HL-60/S4 treated with retinoic acid at 250 ng/mL for 4 days and 3 days (cell line): ENCODE data around the gene LYPD5.
"Not testable (repeated sequence)": the region's sequence is repeated elsewhere in the genome, so short reads cannot be mapped to it uniquely, and the experiment has no call there.

Source experiments
- in situ Hi-C: fragments of 300-500 bp; cut with MboI; formaldehyde crosslinking; loops from 2 replicates; pipeline ENCODE4 v1.7.0; 2022; ENCODE audit warnings: low sequenced_read_pairs

Gene LYPD5

DNA sequence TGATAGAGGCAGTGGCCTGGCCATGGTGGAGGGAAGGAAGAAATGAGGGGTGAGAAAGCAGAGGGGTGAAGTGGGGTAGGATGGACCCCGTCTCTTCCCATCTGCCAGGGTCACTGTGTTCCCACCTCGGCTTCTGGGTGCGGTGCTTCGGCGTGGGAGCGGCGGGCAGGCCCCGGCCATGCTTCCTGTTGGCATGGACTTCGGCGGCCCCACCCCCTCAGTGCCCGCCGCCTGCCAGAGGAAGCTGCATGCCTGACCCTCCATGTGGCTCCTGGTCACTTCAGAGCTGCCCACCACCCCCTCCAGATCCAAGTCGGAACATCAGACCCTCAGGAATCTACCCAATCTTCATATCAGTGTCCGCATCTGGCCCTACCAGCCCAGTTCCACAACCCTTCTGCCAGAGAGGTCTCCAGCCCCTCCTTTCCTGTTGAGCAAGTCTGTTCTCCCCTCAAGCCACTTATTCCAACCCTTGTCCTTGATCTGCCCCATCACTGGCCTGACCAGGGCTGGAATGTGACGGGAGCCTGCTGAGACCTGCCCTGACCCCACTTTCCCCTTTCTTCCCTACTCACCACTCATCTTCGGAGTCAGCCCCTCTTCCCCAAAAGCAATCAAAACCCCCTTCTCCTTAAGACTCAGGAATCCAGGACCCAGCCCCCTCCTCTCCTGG lies 23.0 kb downstream of the LYPD5 start:
- in situ Hi-C loops, result no loop called here

DNA sequence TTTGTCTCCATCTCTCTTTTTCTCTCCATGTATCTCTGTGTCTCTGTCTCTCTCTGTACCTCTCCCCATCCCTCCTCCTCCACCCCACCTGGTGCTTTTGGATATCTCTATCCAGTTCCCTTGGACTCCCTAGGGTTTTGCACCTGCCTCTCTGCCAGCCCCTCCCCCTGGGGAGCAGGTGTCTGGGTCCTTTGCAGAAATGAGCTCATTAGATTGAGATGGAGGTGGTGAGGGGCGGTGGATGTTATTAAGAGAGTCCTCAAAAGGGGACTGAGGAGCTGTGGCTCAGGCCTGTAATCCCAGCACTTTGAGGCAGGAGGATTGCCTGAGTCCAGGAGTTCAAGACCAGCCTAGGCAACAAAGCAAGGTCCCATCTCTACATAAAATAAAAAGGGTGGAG lies 23.6 kb downstream of the LYPD5 start:
- in situ Hi-C loops, result no loop called here

DNA sequence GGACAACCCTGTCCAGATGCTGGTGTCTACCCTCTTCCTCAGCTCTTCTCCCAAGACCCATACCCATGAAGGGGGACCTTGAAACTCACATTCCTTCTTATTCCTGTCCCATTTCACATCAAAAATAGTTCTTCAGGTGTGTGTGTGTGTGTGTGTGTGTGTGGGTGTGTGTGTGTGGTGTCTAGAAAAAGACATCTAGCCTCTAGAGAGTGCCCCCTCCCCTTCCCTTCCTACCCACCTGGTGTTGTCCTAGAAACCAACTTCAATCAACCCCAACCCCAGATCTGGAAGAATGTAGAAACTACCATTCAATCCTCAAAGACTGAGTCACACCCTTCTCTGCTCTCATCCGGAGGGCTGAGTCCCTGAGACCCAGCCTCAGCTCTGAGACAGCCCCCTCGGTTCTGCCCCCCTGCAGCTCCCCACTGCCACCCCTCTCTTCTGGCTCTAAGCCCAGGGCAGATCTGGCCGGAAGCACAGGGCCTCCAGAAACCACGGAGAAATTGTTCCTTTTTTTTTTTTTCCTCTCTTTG lies 25.0 kb downstream of the LYPD5 start:
- in situ Hi-C loops, result no loop called here

DNA sequence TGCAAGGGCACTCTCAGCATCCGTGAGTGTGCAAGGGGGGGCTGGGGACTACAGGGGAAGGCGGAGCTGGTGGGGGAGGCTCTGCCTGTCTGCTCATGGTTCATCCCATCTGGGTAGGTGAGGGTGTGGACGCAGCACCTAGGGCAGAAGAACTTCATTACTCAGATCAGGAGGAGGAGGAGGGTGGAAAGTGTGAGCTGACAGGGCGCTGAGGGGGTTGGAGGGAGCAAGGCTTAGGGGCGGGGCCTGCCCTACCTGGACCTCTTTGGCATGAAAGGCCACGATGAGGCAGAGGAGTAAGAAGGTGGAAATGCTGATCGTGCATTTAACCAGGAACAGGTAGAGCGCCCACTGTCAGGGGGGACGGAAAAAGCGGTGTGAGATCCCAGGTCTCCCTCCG lies 26.0 kb downstream of the LYPD5 start:
- in situ Hi-C loops, result no loop called here

DNA sequence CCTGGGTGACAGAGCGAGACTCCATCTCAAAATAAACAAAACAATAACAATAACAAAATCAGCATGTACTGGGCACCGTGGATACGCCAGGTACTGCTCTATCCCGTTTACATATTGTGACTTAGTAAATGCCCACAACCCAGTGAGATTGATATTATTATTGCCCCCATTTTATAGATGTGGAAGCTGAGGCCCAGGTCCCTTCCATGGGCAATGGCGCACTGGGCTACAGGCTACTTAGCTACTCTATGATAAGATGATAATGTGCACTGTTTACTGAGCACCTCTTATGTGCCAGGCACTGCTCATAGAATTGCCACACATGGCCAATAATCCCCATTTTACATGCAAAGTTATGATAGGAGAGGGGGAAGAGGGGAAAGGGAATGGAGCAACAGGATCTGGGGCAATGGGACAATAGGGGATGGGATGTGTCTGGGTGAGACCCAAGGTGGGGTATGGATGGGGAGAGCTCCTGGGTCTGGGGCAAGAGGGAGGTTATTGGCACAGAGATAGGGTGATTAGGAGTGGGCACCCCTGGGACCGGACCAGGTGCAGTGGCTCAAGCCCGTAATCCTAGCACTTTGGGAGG lies 26.9 kb downstream of the LYPD5 start:
- in situ Hi-C loops, result no loop called here

DNA sequence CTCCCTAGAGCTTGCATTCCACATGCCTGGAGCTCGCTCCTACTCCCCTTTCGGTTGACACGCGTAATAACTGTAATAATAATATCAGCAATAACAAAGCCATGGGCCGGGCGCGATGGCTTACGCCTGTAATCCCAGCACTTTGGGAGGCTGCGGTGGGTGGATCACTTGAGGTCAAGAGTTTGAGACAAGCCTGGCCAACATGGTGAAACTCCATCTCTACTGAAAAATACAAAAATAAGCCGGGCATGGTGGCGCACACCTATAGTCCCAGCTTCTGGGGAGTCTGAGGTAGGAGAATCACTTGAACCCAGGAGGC lies 27.3 kb downstream of the LYPD5 start:
- in situ Hi-C loops, result not testable (repeated sequence)

DNA sequence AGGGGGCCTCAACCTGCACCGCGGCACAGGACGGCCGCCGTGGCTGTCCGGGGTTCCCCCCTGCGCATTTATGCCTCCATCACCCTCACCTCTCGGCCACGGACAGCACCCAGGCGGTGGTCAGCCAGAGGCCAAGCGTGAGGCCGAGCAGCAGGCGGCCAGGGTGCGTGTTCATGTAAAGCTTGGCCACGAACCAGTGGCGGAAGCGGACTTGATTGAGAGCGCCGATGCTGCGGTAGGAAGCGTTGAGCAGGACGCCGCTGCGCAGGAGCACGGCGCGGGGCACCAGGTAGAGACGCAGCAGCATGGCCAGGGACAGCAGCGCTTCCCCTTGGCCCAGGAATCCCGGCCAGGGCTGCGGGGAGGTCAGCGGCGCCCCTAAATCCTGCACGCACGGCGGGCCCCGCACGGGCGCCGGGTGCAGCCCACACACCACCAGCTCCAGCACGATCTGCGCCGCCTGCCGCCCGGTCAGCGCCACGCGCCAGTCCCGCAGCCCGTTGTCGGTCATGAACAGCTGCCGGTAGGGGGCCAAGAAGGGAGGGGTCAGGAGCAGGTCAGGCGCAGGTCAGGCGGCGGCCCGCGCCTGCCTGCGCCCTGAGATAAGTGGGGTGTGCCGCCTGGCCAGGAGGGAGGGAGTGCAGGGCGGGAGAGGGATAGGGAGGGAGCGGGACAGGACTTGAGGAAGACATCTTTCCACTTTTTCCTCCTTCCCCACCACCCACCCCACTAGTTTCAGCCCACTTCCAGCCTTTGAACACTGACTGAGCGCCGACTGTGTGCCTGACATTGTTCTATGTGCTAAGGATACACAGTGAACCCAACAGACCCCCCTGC lies 27.9 kb downstream of the LYPD5 start:
- in situ Hi-C loops, result no loop called here

DNA sequence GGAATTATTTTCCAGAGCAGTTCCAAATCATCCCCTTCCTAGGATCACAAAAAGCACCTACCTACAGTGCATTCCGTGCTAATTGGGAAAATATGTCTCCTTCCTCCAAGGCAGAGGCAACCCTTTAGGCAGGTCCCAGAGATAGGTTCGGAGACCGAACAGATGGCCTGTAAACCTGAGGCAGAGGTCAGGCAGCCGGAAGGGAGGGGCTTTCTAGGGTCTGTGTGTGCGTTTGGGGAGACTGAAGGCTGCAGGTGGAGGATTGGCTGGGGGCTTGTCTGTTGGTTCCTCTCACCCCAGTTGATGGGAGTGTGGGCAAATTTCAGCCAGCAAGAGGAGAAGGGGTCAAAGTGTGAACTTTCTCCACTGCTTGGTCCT lies 28.5 kb downstream of the LYPD5 start:
- in situ Hi-C loops, result no loop called here

DNA sequence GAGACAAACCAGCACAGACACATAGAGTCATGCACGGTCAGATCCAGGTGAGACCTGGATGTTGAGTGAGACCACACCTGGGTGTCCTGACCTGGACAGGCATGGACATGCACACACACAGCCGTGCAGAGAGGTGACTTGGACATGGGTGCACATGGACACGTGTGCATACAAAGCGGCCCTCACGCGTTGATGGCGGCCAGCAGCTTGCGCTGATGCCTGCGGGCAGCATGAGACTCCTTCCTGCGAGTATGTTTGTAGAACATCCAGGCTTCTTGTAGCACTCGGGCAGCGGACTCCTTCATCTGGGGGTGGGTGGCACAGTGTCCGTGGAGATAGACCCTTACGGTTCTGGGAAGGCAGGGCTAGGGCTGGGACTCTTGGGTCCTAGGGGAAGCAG lies 33.0 kb downstream of the LYPD5 start:
- in situ Hi-C loops, result no loop called here

DNA sequence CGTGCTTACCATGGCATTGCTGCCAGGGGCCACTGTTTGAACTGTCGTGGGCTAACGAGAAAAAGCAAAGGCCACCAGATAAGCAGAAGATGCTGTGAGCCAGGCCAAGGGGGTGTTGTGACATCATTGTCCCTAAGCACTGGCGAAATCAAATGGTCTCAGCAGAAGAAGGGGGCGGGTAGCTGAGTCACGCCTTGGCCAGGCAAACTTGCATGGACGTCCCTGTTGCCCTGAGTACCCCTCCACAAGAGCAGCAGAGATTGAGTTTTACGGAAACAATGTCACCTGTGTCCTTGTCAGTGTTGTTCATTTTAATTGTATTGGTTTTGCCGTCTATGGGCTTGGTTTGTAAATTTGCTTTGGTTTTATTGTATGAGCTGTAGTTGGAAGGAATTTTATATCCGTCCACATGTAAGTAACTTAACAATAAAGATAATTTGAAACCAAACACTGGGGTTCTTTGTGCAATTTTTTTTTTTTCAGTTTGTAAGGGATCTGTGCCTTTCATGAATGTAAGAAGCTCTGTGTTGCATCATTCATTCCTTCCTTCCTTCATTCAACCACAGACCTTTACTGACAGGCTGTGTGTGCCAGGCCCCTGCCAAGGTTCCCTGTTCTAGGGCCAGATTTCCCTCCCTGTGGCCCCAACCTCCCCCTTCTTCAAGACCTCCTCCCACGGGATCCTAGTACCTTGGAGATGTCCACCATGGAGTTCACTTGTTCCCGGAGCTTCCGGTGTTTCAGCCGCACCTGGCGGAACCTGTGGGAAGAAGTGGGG lies 33.8 kb downstream of the LYPD5 start:
- in situ Hi-C loops, result no loop called here

DNA sequence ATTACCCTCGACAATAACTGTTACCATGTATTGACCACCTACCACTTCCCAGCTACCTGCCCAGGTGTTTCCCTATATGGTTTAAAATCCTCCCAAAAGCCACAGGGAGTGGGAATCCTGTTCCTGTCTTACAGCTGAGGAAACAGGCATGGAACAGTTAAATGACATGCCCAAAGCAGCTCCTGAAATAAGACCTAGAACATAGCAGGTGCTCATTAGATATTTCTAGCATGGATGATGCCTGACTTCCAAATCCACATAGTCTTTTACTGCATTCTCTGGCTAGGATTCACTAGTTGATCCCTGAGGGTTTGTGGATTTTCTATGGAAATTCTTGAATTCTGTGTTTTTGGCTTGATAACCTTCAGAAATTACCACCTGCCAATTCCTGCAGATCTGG lies 34.4 kb downstream of the LYPD5 start:
- in situ Hi-C loops, result no loop called here

DNA sequence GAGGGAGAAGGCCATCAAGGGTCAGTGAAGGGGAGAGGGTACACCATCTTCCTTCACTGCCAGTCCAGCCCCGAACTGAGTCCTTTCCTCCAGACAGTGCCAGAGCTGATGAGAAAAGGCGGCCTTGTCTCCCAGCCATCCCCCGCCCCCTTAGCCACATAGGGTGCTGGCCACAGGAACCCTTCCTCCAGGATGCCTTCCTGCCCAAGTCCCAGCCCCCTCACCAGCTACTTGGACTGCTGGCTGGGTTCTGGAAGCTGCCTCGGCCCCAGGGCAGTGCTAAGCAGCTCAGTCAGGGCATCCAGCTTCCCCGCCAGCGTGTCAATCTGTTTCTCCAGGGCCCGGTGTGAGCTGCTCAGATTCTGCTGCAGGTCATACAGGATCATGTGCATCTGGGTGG lies 34.9 kb downstream of the LYPD5 start:
- in situ Hi-C loops, result no loop called here

DNA sequence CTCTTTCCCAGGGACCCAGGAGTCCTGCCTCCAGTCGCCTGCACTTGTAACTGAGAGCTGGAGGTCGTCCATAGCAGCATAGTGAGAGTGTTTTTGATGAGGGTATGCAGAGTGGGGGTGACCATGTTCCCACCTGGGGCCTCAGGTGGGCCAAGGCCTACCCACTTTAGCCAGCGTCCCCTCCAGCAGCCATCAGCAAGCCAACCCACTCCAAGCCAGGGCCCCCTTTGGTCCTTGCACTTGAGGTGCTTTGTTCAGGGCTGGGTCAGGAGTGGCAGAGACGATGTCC lies 35.5 kb downstream of the LYPD5 start:
- in situ Hi-C loops, result no loop called here

DNA sequence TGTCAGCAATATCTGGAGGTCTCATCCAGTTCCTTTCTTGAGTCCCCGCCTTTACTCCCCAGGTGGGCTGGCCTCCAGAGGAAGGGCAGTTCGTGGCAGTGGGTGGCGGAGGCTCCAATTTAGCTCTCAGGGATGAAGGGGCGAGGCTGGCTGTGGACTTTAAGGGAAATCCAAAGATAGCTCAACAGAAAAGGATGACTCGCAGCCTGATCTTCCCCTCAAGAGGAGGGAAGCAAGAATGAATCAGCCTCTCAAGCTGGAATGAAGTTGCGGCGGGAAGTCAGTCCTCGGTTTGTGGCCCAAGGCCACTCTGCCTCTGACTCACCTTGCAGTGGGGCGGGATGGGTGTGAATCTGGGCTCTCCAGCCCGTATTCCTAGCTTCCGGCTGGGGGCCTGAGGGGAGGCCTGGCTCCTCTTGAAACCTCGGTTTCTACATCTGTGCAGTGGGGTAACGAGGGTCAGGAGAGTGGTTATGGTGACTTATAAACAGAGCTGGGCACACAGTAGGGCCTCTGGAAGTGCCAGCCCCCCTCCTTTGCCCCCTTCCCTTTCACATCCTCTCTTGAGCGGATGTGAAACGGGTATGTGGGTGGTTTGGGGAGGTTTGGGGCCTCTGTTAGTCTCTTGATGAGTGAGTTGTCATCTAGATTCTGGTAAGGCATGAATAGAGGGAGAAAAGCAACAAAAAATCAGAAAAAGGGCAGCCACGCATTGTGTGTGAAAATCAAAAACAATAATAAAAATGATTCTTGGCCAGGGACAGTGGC lies 37.0 kb downstream of the LYPD5 start:
- in situ Hi-C loops, result no loop called here

DNA sequence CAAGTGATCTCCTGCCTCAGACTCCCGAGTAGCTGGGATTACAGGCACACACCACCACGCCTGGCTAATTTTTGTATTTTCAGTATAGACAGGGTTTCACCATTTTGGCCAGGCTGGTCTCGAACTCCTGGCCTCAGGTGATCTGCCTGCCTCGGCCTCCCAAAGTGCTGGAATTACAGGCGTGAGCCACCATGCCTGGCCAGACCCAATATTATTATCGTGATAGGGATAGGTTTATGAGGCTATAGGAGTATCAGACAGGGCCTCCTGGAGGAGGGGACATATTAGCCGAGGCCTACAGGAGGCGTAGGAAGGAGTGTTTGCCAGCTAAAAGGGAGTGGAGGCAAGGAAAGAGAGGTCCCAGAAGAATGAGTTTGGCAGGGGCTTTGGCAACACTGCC lies 37.6 kb downstream of the LYPD5 start:
- in situ Hi-C loops, result not testable (repeated sequence)

DNA sequence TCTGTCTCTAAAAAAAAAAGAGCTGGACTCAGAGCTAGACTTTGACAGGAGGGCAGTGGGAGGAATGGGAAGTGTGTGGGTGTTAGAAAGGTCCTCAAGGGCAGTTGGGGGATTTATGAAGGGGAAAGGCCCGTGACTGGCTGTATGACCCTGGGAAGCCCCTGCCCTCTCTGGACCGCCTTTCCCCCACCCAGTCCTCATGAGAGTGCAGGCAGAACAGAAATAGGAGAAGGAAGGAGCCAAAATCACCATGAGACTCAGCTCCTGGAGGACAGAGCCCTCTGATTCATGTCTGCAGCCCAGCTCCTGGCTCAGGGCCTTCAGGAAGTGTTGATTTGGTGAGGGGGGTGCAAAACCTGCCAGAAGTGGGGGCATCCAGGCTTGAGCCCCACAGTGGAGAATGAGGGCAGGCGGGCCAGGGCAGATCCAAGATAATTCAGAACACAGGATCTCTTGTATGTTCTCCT lies 38.7 kb downstream of the LYPD5 start:
- in situ Hi-C loops, result no loop called here

DNA sequence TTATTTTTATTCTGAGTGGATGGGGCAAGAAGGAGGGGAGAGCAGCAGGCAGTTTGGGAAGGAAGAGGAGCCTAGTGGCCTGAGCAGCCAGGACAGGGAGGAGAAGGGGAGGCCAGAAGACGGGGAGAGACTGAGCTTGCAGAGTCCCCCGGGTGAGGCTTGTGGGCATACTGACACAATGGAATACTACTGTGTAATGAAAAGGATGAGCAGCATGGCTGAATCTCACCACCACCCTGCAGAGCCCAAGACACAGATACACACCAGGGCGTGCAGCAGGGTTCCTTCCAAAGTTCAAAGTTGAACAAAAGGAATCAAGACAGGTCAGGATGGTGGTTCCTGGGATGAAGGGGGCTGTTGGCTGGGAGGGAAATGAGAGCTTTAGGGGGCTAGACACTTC lies 39.4 kb downstream of the LYPD5 start:
- in situ Hi-C loops, result no loop called here

DNA sequence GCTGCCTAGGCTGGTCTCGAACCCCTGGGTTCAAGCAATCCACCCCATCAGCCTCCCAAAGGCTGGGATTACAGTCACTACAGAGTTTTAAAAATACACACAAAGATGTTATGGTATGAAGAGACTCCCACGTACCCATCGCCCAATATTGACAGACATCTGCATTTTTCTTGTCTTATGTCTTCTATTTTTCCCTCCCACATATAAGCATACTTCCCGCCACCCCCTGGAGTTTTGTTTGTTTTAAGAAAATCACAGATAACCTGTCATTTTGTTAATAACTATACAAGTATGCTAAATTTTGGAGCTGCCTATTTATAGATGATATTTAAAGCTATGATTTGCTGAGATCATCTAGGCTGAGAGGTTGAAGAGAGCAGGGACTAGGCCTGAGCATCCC lies 41.3 kb downstream of the LYPD5 start:
- in situ Hi-C loops, result no loop called here

DNA sequence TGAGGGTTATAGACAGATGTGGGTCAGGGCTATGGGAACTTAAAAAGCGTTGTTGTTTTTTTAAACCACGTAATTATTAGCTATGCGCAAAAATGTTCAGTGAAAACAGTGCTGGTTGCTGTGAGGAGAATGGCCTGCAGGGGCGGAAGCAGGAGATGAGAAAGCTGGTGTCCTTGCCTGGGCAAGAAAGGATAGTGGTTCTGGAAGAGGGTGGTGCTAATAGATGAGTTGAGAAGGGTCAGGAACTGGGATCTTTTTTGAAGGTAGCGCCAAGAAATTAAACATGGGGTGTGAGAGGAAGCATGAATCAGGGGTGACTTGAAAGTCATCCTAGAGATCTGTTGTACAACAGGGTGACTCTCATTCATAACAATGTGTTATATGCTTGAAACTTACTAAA lies 42.7 kb downstream of the LYPD5 start:
- in situ Hi-C loops, result no loop called here

DNA sequence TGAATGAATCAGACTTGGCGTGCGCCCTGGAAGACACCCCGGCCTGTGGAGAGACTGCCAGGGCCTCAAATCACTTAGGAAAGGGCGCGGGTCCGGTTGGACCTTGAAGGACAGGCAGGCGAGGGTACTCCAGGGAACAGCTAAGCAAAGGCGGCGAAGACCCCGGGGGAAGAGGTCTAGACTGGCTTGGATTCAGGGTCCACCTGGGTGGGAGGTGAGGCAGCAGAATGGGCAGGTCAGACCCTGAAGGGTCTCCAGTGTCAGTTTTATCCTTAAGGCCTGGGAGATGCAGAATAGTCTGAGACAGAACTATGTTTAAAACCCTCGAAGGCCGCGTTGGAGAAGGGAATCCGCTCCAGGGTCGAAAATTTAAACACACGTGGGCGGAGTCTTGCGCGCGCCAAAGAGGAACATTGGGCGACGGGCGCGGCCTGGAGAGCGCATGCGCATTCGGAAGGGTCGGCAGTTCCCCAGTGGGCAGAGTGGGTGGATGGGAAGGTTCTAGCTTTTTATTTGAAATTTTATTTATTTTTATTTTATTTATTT lies 46.9 kb downstream of the LYPD5 start:
- in situ Hi-C loops, result no loop called here
